IPS DF 6.9 (cell line): Measurements from ENCODE around the gene CARD14.

Experiments
- DNase-seq: peaks from one replicate; pipeline ENCODE4 v3.0.0-alpha.2; 2013; ENCODE audit warnings: low read depth, low spot score
- H3K27ac ChIP-seq: one replicate; pipeline ENCODE4 v1.5.1; 2013; ENCODE audit warnings: low read length, control low read depth
- H3K27me3 ChIP-seq: 2 replicates; pipeline ENCODE4 v1.6.1; 2013; ENCODE audit warnings: mild to moderate bottlenecking, low read length; ENCODE audit not compliant: control insufficient read depth, insufficient read depth
- H3K36me3 ChIP-seq: 2 replicates; pipeline ENCODE4 v1.6.1; 2013; ENCODE audit warnings: low read length; ENCODE audit not compliant: control insufficient read depth, insufficient read depth
- H3K4me1 ChIP-seq: 2 replicates; pipeline ENCODE4 v1.6.1; 2013; ENCODE audit warnings: low read length; ENCODE audit not compliant: control insufficient read depth, insufficient read depth
- H3K4me3 ChIP-seq: 2 replicates; pipeline ENCODE4 v1.5.1; 2013; ENCODE audit warnings: mild to moderate bottlenecking, low read length
- H3K9me3 ChIP-seq: 2 replicates; pipeline ENCODE4 v1.6.1; 2013; ENCODE audit warnings: low read length, inconsistent platforms; ENCODE audit not compliant: control insufficient read depth, insufficient read depth
- WGBS: extraction: QIAGEN DNeasy Blood & Tissue Kit; methylation state at CpG from one replicate; pipeline ENCODE4 v1.1.7; 2013; ENCODE audit warnings: mixed read lengths, missing lambda C conversion rate; ENCODE audit not compliant: insufficient read length, insufficient coverage; 5-methylcytosine and 5-hydroxymethylcytosine counted together

The CARD14 gene

GRCh38 chr17:80214878-80215210, 45.0 kb downstream of the CARD14 start:
- no peak overlapping the region for H3K27ac ChIP-seq
- WGBS = no CpG with 5 or more reads among the region's 17 CpGs
- no peak overlapping the region for H3K4me3 ChIP-seq

GRCh38 chr17:80216473-80217456, 46.9 kb downstream of the CARD14 start:
- H3K36me3 ChIP-seq = peaks cover 18% of the 10 kb centered on the region
- no peak overlapping the region for H3K27ac ChIP-seq
- H3K4me3 ChIP-seq = no peak overlapping the region
- H3K4me1 ChIP-seq = no peaks in the 10 kb centered on the region; the same call in 1 of the 2 replicates
- H3K27me3 ChIP-seq = no peaks in the 10 kb centered on the region
- no peaks in the 10 kb centered on the region for H3K9me3 ChIP-seq
- DNase-seq = no peak
- no CpG with 5 or more reads among the region's 40 CpGs for WGBS

More at GRCh38 chr17:80214878-80215210, 45.0 kb downstream of the CARD14 start:
- Histone ChIP-seq H3K36me3 (peaks cover 24% of the 10 kb centered on the region), H3K4me1 (no peaks in the 10 kb centered on the region; the same call in 1 of the 2 replicates), H3K9me3 (no peaks in the 10 kb centered on the region), H3K27me3 (no peaks in the 10 kb centered on the region)
- DNase-seq = no peak

GRCh38 chr17:80217703-80218362, 48.0 kb downstream of the CARD14 start:
- no peaks in the 10 kb centered on the region for H3K27me3 ChIP-seq
- H3K4me1 ChIP-seq = no peaks in the 10 kb centered on the region; the same call in 1 of the 2 replicates
- no CpG with 5 or more reads among the region's 13 CpGs for WGBS
- no peaks in the 10 kb centered on the region for H3K9me3 ChIP-seq
- no peak overlapping the region for H3K27ac ChIP-seq
- DNase-seq = no peak
- H3K4me3 ChIP-seq = no peak overlapping the region
- peaks cover 14% of the 10 kb centered on the region for H3K36me3 ChIP-seq

GRCh38 chr17:80218391-80218790, 48.6 kb downstream of the CARD14 start:
- no peaks in the 10 kb centered on the region for H3K27me3 ChIP-seq
- H3K9me3 ChIP-seq = no peaks in the 10 kb centered on the region
- H3K36me3 ChIP-seq = peaks cover 14% of the 10 kb centered on the region
- no peak overlapping the region for H3K27ac ChIP-seq
- no CpG with 5 or more reads among the region's 7 CpGs for WGBS
- DNase-seq = no peak
- H3K4me1 ChIP-seq = no peaks in the 10 kb centered on the region; the same call in 1 of the 2 replicates
- H3K4me3 ChIP-seq = no peak overlapping the region

GRCh38 chr17:80219013-80219762, 49.4 kb downstream of the CARD14 start:
- DNase-seq = no peak
- no peak overlapping the region for H3K27ac ChIP-seq

GRCh38 chr17:80219763-80220053, 49.9 kb downstream of the CARD14 start:
- H3K4me1 ChIP-seq = no peaks in the 10 kb centered on the region; the same call in 1 of the 2 replicates

More at GRCh38 chr17:80219013-80219762, 49.4 kb downstream of the CARD14 start:
- Histone ChIP-seq H3K4me3 (peak overlapping the region; percentile 89; the same call in 1 of the 2 replicates), H3K36me3 (peaks cover 11% of the 10 kb centered on the region), H3K4me1 (no peaks in the 10 kb centered on the region; the same call in 1 of the 2 replicates), H3K9me3 (no peaks in the 10 kb centered on the region), H3K27me3 (no peaks in the 10 kb centered on the region)
- WGBS = no CpG with 5 or more reads among the region's 15 CpGs

GRCh38 chr17:80220054-80220735, 50.4 kb downstream of the CARD14 start, which contains the start of the genes SGSH and SLC26A11:
Gene SGSH (minus strand): TSS chr17:80220333. CDS start chr17:80220313, 20 bp downstream.
Gene SLC26A11 (plus strand): TSS chr17:80220427. CDS start chr17:80221561, 1,134 bp downstream.
- peak; percentile 33 for DNase-seq
- Histone ChIP-seq H3K4me1 (no peaks in the 10 kb centered on the region; the same call in 1 of the 2 replicates), H3K4me3 (peak within 1 kb of the TSS; percentile 89), H3K27ac (no peak within 1 kb of the TSS), H3K9me3 (no peaks in the 10 kb centered on the region), H3K36me3 (peaks cover 6% of the 10 kb centered on the region), H3K27me3 (no peaks in the 10 kb centered on the region)
- no CpG with 5 or more reads among the region's 77 CpGs for WGBS

More at GRCh38 chr17:80219763-80220053, 49.9 kb downstream of the CARD14 start:
- Histone ChIP-seq H3K27ac (no peak overlapping the region), H3K36me3 (peaks cover 9% of the 10 kb centered on the region), H3K4me3 (peak overlapping the region; percentile 89), H3K9me3 (no peaks in the 10 kb centered on the region), H3K27me3 (no peaks in the 10 kb centered on the region)
- no CpG with 5 or more reads among the region's 5 CpGs for WGBS
- no peak for DNase-seq

- no peak for DNase-seq
- Histone ChIP-seq H3K27ac (no peak overlapping the region), H3K4me1 (peaks cover 3% of the 10 kb centered on the region; the same call in 1 of the 2 replicates), H3K27me3 (no peaks in the 10 kb centered on the region), H3K4me3 (peak overlapping the region; percentile 89; the same call in 1 of the 2 replicates), H3K9me3 (no peaks in the 10 kb centered on the region), H3K36me3 (peaks cover 6% of the 10 kb centered on the region)
- WGBS = no CpG with 5 or more reads among the region's 41 CpGs
Measured at GRCh38 chr17:80220736-80221215, 50.9 kb downstream of the CARD14 start.

- H3K36me3 ChIP-seq = peaks cover 4% of the 10 kb centered on the region
- no peaks in the 10 kb centered on the region for H3K9me3 ChIP-seq
- peaks cover 3% of the 10 kb centered on the region; the same call in 1 of the 2 replicates for H3K4me1 ChIP-seq
- WGBS = no CpG with 5 or more reads among the region's 29 CpGs
- H3K4me3 ChIP-seq = no peak overlapping the region; the same call in 1 of the 2 replicates
- H3K27ac ChIP-seq = no peak overlapping the region
- DNase-seq = no peak
- H3K27me3 ChIP-seq = no peaks in the 10 kb centered on the region
Measured at GRCh38 chr17:80221351-80222105, 51.7 kb downstream of the CARD14 start.
